ENCODE measurements around the gene AGPAT1.
"Not testable (repeated sequence)": the region's sequence is repeated elsewhere in the genome, so short reads cannot be mapped to it uniquely, and the experiment has no call there.

AGPAT1 gene

DNA sequence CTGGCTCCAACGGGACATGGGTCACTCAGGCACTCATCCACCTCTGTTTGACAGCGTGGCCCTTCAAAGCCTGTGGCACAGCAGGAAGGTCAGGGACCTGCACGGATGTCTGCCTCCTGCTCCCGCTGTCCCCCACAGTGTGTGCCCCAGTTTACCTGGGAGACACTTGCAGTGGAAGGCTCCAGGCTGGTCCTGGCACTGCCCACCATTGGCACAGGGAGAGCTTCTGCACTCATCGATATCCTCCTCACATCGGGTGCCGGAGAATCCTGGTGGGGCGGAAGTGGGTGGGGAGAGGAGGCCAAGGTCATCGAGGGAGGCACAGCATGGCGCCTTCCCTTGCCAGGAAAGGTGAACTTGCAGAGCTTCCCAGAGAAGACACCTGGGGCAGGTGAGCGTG lies 41.1 kb upstream of the AGPAT1 start:
- no peak for DNase-seq (ENCODE audit: extremely low read depth, low read depth)
- TF ChIP-seq, protein P1, sequence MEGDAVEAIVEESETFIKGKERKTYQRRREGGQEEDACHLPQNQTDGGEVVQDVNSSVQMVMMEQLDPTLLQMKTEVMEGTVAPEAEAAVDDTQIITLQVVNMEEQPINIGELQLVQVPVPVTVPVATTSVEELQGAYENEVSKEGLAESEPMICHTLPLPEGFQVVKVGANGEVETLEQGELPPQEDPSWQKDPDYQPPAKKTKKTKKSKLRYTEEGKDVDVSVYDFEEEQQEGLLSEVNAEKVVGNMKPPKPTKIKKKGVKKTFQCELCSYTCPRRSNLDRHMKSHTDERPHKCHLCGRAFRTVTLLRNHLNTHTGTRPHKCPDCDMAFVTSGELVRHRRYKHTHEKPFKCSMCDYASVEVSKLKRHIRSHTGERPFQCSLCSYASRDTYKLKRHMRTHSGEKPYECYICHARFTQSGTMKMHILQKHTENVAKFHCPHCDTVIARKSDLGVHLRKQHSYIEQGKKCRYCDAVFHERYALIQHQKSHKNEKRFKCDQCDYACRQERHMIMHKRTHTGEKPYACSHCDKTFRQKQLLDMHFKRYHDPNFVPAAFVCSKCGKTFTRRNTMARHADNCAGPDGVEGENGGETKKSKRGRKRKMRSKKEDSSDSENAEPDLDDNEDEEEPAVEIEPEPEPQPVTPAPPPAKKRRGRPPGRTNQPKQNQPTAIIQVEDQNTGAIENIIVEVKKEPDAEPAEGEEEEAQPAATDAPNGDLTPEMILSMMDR (IDR thresholded peaks at IDR 0.05; ENCODE audit: low read depth, low read length) = no peak

DNA sequence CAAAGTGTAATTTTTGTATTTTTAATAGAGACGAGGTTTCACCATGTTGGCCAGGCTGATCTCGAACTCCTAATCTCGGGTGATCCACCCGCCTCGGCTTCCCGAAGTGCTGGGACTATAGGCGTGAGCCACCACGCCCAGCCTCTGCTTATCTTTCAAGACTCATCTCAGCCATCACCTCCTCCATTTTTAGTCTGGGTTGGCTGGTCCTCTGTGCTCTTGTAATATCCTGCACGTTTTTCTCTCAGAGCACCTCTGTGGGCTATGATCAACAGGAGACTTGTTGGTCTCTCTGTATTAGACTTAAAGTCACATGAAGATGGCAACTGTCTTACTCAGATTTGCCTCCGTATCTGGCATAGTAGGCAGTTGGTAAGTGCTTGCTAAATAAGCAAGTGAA lies 40.4 kb upstream of the AGPAT1 start:
- TF ChIP-seq, protein P1 (IDR thresholded peaks at IDR 0.05; ENCODE audit: low read depth, low read length) = no peak
- no peak for DNase-seq (ENCODE audit: extremely low read depth, low read depth)

DNA sequence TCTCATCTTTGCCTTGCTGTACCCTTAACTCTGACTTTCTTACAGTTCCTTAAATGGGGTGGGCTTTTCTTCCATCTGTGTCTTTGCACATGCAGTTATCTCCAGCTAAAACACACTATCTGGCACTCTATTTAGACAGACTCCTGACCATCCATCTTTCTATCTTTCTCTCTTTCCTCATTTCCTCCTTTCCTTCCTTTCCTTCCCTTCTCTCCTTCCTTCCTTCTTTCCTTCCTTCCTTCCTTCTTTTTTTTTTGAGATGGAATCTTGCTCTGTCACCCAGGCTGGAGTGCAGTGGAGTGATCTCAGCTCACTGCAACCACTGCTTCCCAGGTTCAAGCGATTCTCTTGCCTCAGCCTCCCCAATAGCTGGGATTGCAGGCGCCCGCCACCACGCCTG lies 39.7 kb upstream of the AGPAT1 start:
- TF ChIP-seq, protein P1 (IDR thresholded peaks at IDR 0.05; ENCODE audit: low read depth, low read length) = no peak
- no peak for DNase-seq (ENCODE audit: extremely low read depth, low read depth)

DNA sequence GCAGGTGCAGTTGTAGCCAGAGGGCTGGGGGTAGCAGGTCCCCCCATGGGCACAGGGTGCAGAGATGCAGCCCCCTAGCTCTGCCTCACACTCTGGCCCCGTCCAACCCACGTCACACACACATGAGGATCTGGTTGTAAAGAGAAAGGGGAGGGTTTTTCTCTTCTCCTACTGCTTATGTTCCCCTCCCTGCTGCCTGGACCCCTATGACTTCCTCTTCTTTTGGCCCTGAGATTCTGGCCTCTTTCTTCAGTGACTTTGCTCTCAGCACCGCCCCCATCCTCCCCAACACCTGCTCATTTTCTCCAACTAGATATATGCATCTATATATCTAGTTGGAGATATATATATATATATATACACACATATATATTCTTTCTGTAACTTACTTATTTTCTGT lies 38.2 kb upstream of the AGPAT1 start:
- TF ChIP-seq, protein P1 (IDR thresholded peaks at IDR 0.05; ENCODE audit: low read depth, low read length) = no peak
- DNase-seq (ENCODE audit: extremely low read depth, low read depth) = no peak

DNA sequence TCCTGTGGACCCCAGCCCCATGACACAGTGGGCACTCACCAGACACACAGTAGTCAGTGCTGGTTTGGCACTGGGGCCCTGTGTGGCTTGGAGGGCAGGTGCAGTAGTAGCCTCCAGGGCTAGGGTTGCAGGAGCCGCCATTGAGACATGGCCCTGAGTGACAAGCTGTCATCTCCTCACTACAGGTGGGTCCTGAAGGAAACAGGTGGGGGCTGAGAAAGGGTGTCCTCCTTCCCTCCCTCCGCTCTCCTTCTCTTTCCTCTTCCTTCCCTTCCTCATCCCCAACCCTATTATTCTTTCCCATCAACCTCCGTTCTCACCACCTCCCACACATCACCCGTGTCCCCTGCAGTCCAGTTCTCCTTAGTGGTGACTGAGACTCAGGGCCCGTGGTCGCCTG lies 37.8 kb upstream of the AGPAT1 start:
- TF ChIP-seq, protein P1 (IDR thresholded peaks at IDR 0.05; ENCODE audit: low read depth, low read length) = no peak
- DNase-seq (ENCODE audit: extremely low read depth, low read depth) = no peak

DNA sequence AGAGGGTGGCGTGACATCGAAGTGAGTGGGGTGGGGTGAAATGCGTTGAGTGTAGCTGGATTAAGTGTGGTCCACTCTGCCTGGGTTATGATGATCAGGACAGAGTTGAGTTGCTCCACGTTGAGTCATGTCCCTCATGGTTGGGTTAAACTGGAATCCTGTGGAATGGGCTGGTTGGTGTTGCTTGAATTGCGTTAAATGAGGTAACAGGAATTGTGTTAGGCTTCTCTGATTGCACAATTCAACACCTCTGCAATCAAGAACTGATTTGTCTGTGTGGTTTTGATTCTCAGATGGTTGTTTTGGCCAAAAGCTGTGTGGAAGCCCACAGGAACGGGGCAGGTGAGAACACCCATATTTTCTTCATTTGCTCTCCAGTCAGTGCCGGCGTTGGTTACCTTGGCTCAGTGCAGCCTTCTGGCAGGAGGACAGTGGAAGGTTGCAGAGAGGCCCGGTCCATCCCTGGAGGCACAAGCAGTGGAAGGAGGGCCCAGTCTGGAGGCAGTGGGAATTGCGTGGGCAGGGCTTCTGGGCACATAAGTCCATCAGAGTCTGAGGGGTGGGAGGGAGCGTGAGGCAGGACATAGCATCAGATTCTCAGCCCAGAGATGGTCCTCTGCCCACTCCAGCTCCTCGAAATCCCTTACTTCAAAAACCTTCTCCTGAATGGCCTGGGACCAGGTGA lies 36.3 kb upstream of the AGPAT1 start:
- DNase-seq (ENCODE audit: extremely low read depth, low read depth) = no peak
- TF ChIP-seq, protein P1 (IDR thresholded peaks at IDR 0.05; ENCODE audit: low read depth, low read length) = no peak

DNA sequence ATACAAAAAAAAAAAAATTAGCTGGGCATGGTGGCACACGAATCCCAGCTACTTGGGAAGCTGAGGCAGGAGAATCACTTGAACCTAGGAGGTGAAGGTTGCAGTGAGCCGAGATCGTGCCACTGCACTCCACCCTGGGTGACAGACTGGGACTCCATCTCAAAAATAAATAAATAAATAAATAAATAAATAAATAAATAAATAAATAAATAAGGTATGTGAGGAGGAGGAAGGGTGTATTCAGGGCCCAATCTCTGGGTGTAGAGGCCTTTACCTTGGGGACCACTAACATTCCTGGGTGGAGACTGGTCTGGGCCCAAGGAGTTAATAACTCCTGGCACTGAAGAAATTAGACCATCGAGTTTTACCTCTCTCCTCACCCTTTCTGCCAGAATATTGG lies 35.5 kb upstream of the AGPAT1 start:
- not testable (repeated sequence) for DNase-seq (ENCODE audit: extremely low read depth, low read depth)

DNA sequence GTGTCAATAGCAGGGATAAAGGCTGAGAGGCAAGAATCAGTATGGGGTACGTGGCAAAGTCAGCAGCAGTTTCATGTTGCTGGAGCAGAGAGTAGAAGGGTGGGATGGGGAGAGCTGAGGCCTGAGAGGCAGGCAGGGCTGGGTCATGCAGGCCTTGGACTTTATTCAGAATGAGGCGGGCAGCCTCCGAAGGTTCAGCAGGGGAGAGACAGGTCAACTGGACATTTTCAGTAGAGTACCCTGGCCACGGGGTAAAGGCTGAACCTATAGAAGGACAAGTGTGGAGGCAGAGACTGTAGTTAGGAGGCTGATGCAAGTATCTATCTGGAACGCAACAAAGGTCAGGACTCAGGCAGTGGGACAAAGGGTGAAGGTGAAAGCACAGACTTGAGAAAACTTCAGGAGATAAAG lies 34.3 kb upstream of the AGPAT1 start:
- TF ChIP-seq, protein P1 (IDR thresholded peaks at IDR 0.05; ENCODE audit: low read depth, low read length) = no peak
- no peak for DNase-seq (ENCODE audit: extremely low read depth, low read depth)

All from AG09319 (cell line).